HS-5 (cell line): ENCODE measurements around the gene PADI3.

Source experiments
- DNase-seq: peaks from one replicate; pipeline ENCODE4 v3.0.0-alpha.2; 2012; ENCODE audit warnings: low read depth

Gene PADI3

GRCh38 chr1:17272646-17273045 is 23.7 kb downstream of the PADI3 start:
- DNase-seq = no peak

GRCh38 chr1:17273096-17273495 is 24.2 kb downstream of the PADI3 start:
- no peak for DNase-seq

DNA sequence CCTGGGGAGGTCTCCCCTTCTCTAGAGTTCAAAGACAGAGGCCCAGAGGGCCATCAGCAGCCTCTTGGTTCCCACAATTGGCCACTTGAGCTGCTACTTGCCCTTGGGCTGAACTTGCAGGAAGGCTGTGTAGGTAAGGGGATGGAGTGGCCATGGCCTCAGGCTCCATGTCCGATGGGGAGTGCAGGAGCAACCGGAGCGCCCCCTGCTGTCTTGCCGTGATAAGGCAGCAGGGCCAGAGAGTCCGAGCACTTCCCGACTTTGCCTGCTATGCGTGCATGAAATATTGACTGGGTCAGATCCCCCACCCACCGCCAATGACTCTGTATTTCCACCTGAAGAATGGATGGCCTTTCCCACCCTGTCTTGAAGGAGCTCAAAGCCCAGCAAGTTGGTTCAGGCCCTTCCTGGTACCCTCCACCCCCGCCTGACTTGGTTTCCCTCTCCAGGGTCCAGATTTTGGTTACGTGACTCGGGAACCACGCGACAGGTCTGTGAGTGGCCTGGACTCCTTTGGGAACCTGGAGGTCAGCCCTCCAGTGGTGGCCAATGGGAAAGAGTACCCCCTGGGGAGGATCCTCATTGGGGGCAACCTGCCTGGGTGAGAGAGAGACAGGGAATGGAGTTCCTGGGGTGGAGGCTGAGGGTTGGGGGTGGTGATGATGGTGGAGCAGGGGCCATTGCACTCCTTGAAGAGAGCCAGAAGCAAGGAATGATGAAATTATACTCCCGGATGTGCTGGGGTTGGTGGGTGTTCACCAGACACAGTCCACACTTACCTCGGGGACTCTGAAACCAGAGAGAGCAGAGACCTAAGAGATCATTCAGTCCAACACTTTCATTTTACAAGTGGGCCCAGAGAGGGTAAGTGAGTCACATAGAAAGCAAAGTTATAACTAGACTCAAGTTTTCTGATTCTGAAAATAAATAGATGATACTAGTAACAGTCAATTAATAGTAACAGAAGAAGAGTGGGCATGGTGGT is 25.6 kb downstream of the PADI3 start:
- DNase-seq = no peak

DNA sequence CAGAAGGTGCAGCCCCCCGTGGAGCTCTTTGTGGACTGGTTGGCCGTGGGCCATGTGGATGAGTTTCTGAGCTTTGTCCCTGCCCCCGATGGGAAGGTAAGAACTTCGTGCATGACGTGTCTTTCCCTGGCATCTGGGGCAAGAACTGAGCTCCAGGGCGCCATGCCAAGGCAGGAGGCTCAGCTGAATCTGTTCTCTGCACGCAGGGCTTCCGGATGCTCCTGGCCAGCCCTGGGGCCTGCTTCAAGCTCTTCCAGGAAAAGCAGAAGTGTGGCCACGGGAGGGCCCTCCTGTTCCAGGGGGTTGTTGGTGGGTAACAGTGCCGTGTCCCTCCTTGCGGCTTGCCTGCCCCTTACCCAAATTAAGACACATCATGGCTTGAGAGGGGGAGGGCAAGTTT is 27.7 kb downstream of the PADI3 start:
- no peak for DNase-seq

DNA sequence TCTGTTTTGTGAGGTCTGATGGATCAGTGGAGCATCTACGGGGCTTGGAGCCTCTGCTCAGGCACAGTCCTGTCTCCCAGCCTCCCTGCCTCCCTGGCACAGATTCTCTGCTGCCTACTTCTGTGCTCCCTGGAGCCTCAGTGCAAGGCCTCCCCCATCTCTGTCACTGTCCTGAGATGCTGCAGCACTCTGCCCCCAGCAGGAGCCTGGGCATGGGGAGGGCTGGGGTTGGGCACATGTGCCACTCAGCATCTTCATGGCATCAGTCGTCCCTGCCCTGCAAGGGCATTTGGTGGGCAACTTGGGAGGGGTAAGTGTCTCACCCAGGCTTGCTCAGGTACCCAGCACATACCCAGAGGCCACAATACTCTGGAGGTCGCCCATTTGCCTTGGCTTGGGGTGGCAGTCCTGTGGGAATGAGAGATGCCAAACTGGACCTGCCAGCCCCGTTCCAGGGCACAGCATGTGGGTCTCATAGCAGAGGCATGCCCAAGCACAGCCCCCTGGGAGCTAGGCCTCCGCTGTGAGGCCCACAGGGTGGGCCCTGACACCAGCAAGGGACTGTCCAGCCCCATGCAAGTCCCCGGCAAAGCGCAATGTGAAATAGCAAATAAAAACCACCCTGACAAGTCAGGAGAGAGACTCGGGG is 28.7 kb downstream of the PADI3 start:
- no peak for DNase-seq

GRCh38 chr1:17278996-17279830 is 30.3 kb downstream of the PADI3 start:
- DNase-seq = no peak

DNA sequence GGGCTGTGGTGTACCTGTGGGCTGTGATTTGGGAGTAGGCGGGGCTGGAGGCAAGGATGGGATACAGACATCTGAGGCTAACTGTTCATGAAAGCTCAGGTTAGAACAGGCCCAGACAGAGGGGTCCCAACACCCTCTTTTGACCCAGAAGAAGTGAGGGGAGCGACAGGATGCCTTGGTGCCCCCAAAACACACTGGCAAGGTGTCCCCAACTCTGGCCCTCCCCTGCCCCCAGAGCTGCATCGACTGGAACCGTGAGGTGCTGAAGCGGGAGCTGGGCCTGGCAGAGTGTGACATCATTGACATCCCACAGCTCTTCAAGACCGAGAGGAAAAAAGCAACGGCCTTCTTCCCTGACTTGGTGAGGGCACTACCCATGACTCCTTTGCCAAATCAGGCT is 31.5 kb downstream of the PADI3 start:
- DNase-seq = no peak

GRCh38 chr1:17280894-17281293 is 32.0 kb downstream of the PADI3 start:
- DNase-seq = no peak

- no peak for DNase-seq
Measured at GRCh38 chr1:17281775-17282181, 32.9 kb downstream of the PADI3 start.

GRCh38 chr1:17282836-17283235 is 33.9 kb downstream of the PADI3 start:
- no peak for DNase-seq

- no peak for DNase-seq
Measured at GRCh38 chr1:17286646-17287045, 37.7 kb downstream of the PADI3 start.

- DNase-seq = peak; percentile 68
Measured at GRCh38 chr1:17287130-17287776, 38.4 kb downstream of the PADI3 start.

GRCh38 chr1:17289721-17290120 is 40.8 kb downstream of the PADI3 start:
- peak; percentile 5 for DNase-seq

DNA sequence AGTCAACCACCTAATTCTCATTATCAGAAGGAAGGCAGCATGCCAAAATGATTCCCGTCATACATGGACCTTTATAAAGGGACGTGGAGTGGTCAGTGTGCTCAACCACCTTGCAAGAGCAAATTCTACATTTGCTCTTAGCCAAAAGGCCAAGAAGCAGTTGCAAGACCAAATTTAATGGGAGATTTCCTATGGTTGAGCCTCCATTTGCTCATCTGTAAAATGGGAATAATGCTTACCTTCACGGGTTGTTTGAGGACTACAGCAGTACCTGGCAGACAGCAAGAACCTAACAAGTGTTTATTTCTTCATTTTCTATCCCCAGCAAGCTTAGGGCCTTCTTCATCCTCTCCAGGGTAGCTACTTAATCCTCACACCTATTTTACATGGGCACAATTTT is 41.7 kb downstream of the PADI3 start:
- no peak for DNase-seq

GRCh38 chr1:17292299-17293160 is 43.6 kb downstream of the PADI3 start:
- DNase-seq = no peak

GRCh38 chr1:17293681-17294425 is 45.0 kb downstream of the PADI3 start:
- no peak for DNase-seq

DNA sequence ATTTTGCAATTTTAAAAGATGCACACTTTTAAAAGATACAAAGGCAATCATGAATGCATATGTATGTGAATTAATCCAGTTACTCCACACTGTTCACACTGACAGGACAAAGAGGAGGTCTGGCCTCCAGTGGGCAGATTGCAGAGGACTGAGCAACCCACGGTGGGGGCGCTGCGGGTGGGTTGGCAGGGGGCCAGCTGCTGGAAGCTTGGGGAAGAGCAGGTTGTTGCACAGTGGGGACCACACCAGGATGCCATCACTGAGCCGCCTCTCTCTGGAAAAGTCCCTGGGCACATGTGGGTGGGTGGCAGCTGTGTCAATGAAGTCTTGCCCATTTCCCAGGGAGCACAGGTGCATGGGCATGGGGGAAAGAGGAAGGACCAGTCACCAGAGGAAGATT is 46.4 kb downstream of the PADI3 start:
- no peak for DNase-seq

DNA sequence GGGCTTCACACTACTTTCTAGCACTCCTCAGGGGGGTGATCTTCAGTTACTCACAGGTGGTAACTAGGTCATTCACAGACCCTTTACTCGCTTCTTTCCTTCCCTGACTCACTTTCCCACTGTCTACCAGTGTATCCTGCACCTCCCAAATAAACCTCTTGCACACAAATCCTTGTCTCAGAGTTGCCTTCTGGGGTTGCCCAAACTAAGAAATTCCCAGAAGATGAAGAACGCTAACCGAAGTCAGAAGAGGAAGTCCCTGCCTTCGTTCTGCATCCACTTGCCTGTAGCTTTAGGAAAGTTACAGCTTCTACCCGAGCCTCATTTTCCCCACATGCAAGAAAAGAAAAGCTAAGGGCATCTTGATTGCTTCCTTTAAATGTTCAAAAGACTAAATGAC is 47.2 kb downstream of the PADI3 start:
- no peak for DNase-seq

DNA sequence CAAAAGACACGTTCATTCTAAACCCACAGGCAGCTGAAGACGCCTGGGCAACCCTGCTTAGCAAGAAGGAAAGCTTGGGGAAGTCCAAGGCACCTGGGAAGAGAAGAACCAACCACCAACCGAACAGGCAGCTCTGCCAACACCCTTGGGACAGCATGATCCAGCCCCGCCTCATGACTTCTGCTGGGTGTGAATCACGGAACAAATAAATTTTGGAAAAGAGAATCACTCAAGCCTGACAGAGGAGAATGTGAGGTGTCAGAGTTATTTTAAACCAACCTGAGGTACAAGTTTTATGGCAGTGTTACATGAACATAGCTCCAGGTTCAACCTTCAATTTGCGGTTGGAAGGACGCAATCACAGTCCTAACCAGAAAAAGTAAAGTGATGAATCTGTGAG is 49.1 kb downstream of the PADI3 start:
- DNase-seq = no peak

DNA sequence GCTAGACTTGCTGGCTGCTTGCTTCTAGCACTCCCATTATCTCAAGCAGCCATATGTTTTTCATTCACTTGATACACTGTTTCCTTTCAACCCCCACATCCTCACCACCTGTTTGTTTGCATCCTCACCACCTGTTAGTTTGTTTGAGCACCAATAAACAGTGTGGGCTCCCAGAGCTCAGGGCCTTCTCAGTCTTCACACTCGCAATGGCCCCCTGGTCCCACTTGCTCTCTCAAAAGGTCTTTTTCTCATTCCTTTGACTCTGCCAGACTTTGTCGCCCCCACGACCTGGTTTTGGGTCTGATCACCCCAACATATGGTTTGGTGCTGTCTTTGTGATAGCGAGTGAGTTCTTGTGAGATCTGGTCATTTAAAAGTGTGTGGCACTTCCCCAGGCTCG is 52.9 kb downstream of the PADI3 start:
- no peak for DNase-seq
